HEK293 (cell line): Measurements from ENCODE around the gene ARHGAP21.

Experiments
- CTCF ChIA-PET: fragments of 350-600 bp; formaldehyde crosslinking; extraction: SDS; loops from one replicate; lab custom pipeline; 2021; ENCODE audit warnings: antibody characterized with exemption; lab: Yijun Ruan, JAX
- POLR2A ChIA-PET: fragments of 300-600 bp; formaldehyde crosslinking; extraction: SDS; loops from one replicate; lab custom pipeline; 2020; ENCODE audit warnings: antibody characterized with exemption, inconsistent platforms; lab: Yijun Ruan, JAX
- H3K27ac ChIP-seq: fragments of 200-500 bp; sonication (Bioruptor generic); 2 replicates; pipeline ENCODE4 v1.5.1; 2014; ENCODE audit warnings: low read depth, low read length, control low read depth, inconsistent platforms; ENCODE audit errors: extremely low read depth
- H3K36me3 ChIP-seq, 2 experiments: fragments of 200-500 bp in 1 of 2; sonication (Bioruptor generic) in 1 of 2; 1 replicate in 1 of 2; 2 replicates in 1 of 2; pipeline ENCODE4 v1.5.1; 2014 to 2017; ENCODE audit warnings: inconsistent platforms in 2 of 2, low read length in 2 of 2; ENCODE audit not compliant: control insufficient read depth in 2 of 2, insufficient read depth in 1 of 2
- H3K4me1 ChIP-seq: fragments of 200-500 bp; sonication (Bioruptor generic); 2 replicates; pipeline ENCODE4 v1.5.1; 2014; ENCODE audit warnings: mild to moderate bottlenecking, low read length, inconsistent platforms; ENCODE audit not compliant: control insufficient read depth, insufficient read depth
- H3K4me3 ChIP-seq: 2 replicates; pipeline ENCODE4 v1.5.1; 2011; ENCODE audit warnings: low read depth, mild to moderate bottlenecking, control low read depth, low read length, moderate library complexity
- H3K9me3 ChIP-seq: fragments of 200-500 bp; sonication (Bioruptor generic); 2 replicates; pipeline ENCODE4 v1.5.1; 2014; ENCODE audit warnings: low read depth, low read length, inconsistent platforms; ENCODE audit not compliant: control insufficient read depth, insufficient read depth
- ATF2 ChIP-seq: fragments of 450-650 bp; formaldehyde crosslinking; IDR thresholded peaks from 2 replicates; pipeline ENCODE4 v1.5.1; 2016; ENCODE audit warnings: missing biosample characterization, missing genetic modification characterization, low read depth
- GLIS2 ChIP-seq: fragments of 450-650 bp; formaldehyde crosslinking; IDR thresholded peaks from 2 replicates; pipeline ENCODE4 v1.5.1; 2016; ENCODE audit warnings: missing biosample characterization, missing genetic modification characterization
- HOXC10 ChIP-seq: sonication (generic); formaldehyde crosslinking; IDR thresholded peaks from 2 replicates; pipeline ENCODE4 v1.8.1; 2023; ENCODE audit warnings: mild to moderate bottlenecking, missing genetic modification reagents
- MZF1 ChIP-seq: fragments of 450-650 bp; formaldehyde crosslinking; IDR thresholded peaks from 2 replicates; pipeline ENCODE4 v1.5.1; 2017; ENCODE audit warnings: missing biosample characterization, missing genetic modification characterization, borderline replicate concordance
- OSR2 ChIP-seq: fragments of 450-650 bp; formaldehyde crosslinking; IDR thresholded peaks from 2 replicates; pipeline ENCODE4 v1.5.1; 2016; ENCODE audit warnings: missing biosample characterization, missing genetic modification characterization
- PRDM2 ChIP-seq: fragments of 450-650 bp; formaldehyde crosslinking; IDR thresholded peaks from 2 replicates; pipeline ENCODE4 v1.5.1; 2016; ENCODE audit warnings: missing biosample characterization, missing genetic modification characterization, borderline replicate concordance
- SALL2 ChIP-seq: fragments of 450-650 bp; formaldehyde crosslinking; IDR thresholded peaks from 2 replicates; pipeline ENCODE4 v1.5.0; 2017; ENCODE audit warnings: missing biosample characterization, mild to moderate bottlenecking, missing genetic modification characterization, borderline replicate concordance
- SP3 ChIP-seq: fragments of 450-650 bp; formaldehyde crosslinking; IDR thresholded peaks from 2 replicates; pipeline ENCODE4 v1.5.1; 2016; ENCODE audit warnings: missing biosample characterization, missing genetic modification characterization
- SP7 ChIP-seq: fragments of 450-650 bp; formaldehyde crosslinking; IDR thresholded peaks from 2 replicates; pipeline ENCODE4 v1.5.1; 2016; ENCODE audit warnings: missing biosample characterization, missing genetic modification characterization
- TRIM28 ChIP-seq: IDR thresholded peaks from 2 replicates; pipeline ENCODE4 v1.6.1; 2011; ENCODE audit warnings: low read length, control low read depth, borderline replicate concordance
- WT1 ChIP-seq: fragments of 450-650 bp; formaldehyde crosslinking; IDR thresholded peaks from 2 replicates; pipeline ENCODE4 v1.5.1; 2016; ENCODE audit warnings: missing biosample characterization, missing genetic modification characterization
- ZEB2 ChIP-seq: fragments of 450-650 bp; formaldehyde crosslinking; IDR thresholded peaks from 2 replicates; pipeline ENCODE4 v1.5.1; 2016; ENCODE audit warnings: missing biosample characterization, missing genetic modification characterization
- ZNF16 ChIP-seq: fragments of 450-650 bp; formaldehyde crosslinking; IDR thresholded peaks from 2 replicates; pipeline ENCODE4 v1.5.1; 2016; ENCODE audit warnings: low read depth, missing biosample characterization, missing genetic modification characterization
- ZNF18 ChIP-seq: fragments of 450-650 bp; formaldehyde crosslinking; IDR thresholded peaks from 2 replicates; pipeline ENCODE4 v1.5.1; 2016; ENCODE audit warnings: missing biosample characterization, missing genetic modification characterization
- ZNF324 ChIP-seq: fragments of 450-650 bp; formaldehyde crosslinking; IDR thresholded peaks from 2 replicates; pipeline ENCODE4 v1.5.1; 2016; ENCODE audit warnings: missing biosample characterization, missing genetic modification characterization
- ZNF335 ChIP-seq: fragments of 450-650 bp; formaldehyde crosslinking; conservative IDR thresholded peaks from 2 replicates; pipeline ENCODE4 v1.5.1; 2016; ENCODE audit warnings: missing biosample characterization, missing genetic modification characterization
- ZNF341 ChIP-seq: fragments of 450-650 bp; formaldehyde crosslinking; IDR thresholded peaks from 2 replicates; pipeline ENCODE4; 2016; ENCODE audit warnings: low read depth, missing biosample characterization, missing genetic modification characterization
- ZNF394 ChIP-seq: fragments of 450-650 bp; formaldehyde crosslinking; IDR thresholded peaks from 2 replicates; pipeline ENCODE4 v1.5.1; 2016; ENCODE audit warnings: missing biosample characterization, missing genetic modification characterization, mild to moderate bottlenecking, moderate library complexity, borderline replicate concordance
- ZNF561 ChIP-seq: fragments of 450-650 bp; IDR thresholded peaks from 2 replicates; pipeline ENCODE4 v1.5.1; 2018; ENCODE audit warnings: missing biosample characterization, missing genetic modification characterization, borderline replicate concordance
- ZNF600 ChIP-seq: fragments of 450-650 bp; formaldehyde crosslinking; IDR thresholded peaks from 2 replicates; pipeline ENCODE4 v1.5.1; 2016; ENCODE audit warnings: missing biosample characterization, missing genetic modification characterization
- ZNF629 ChIP-seq: fragments of 450-650 bp; formaldehyde crosslinking; IDR thresholded peaks from 2 replicates; pipeline ENCODE4 v1.5.1; 2017; ENCODE audit warnings: missing biosample characterization, missing genetic modification characterization
- ZNF843 ChIP-seq: fragments of 450-650 bp; formaldehyde crosslinking; IDR thresholded peaks from 2 replicates; pipeline ENCODE4 v1.5.1; 2016; ENCODE audit warnings: missing biosample characterization, missing genetic modification characterization

Gene ARHGAP21

GRCh38 chr10:24708081-24708480 lies 15.6 kb downstream of the ARHGAP21 start:
- ChIA-PET POLR2A (interaction anchor here (0.9 kb wide), 1 partner anchor 9 kb away, joined by 3 read pairs; no protein-coding TSS in a partner anchor), CTCF (no interaction called here)
- H3K36me3 ChIP-seq: no peaks in the 10 kb centered on the region
- peaks cover 21% of the 10 kb centered on the region for H3K4me1 ChIP-seq
- no peak overlapping the region for H3K4me3 ChIP-seq
- no peak overlapping the region for H3K27ac ChIP-seq
- no peaks in the 10 kb centered on the region for H3K9me3 ChIP-seq
- TF ChIP-seq SP7 (tag by site-specific recombination) (peak; percentile 86), ZEB2 (peak; percentile 15; the same call in 1 of the 2 replicates), ATF2 (tag by site-specific recombination) (0 out of 2 replicates have a peak, but pooled peaks have one; percentile 64), WT1 (tag by site-specific recombination) (peak; percentile 30; the same call in 1 of the 2 replicates), ZNF629 (tag by site-specific recombination) (peak; percentile 43; the same call in 1 of the 2 replicates), PRDM2 (tag by site-specific recombination) (no peak)

GRCh38 chr10:24707445-24707844 lies 16.2 kb downstream of the ARHGAP21 start:
- TF ChIP-seq ZNF600 (tag by site-specific recombination): peak; percentile 30
- TF ChIP-seq ZNF324 (tag by site-specific recombination): no peak
- peak; percentile 34; the same call in 1 of the 2 replicates for TF ChIP-seq ZNF335 (tag by site-specific recombination)
- TF ChIP-seq HOXC10 (CRISPR knock-in tag): no peak
- Histone ChIP-seq H3K27ac (no peak overlapping the region), H3K36me3 (no peaks in the 10 kb centered on the region), H3K4me3 (no peak overlapping the region), H3K4me1 (peaks cover 16% of the 10 kb centered on the region), H3K9me3 (no peaks in the 10 kb centered on the region)
- CTCF ChIA-PET: no interaction called here
- POLR2A ChIA-PET: interaction anchor here (0.6 to 1.1 kb wide), 3 partner anchors 9 to 246 kb away, joined by 3 to 5 read pairs (median 4); no protein-coding TSS in a partner anchor

GRCh38 chr10:24706479-24707118 lies 17.1 kb downstream of the ARHGAP21 start:
- H3K36me3 ChIP-seq: no peaks in the 10 kb centered on the region
- H3K9me3 ChIP-seq: no peaks in the 10 kb centered on the region
- peaks cover 15% of the 10 kb centered on the region for H3K4me1 ChIP-seq
- no peak overlapping the region for H3K4me3 ChIP-seq
- POLR2A ChIA-PET: interaction anchor here (0.5 to 1.1 kb wide), 4 partner anchors 18 to 247 kb away, joined by 3 to 5 read pairs (median 4); no protein-coding TSS in a partner anchor
- H3K27ac ChIP-seq: no peak overlapping the region
- CTCF ChIA-PET: no interaction called here
- 0 out of 2 replicates have a peak, but pooled peaks have one; percentile 12 for TF ChIP-seq SP3
- TF ChIP-seq ZNF16 (tag by site-specific recombination): no peak
- no peak for TF ChIP-seq ZNF561 (tag by site-specific recombination)
- TF ChIP-seq ZNF341 (tag by site-specific recombination): peak; percentile 69
- 0 out of 2 replicates have a peak, but pooled peaks have one; percentile 33 for TF ChIP-seq ZNF18 (tag by site-specific recombination)
- TF ChIP-seq GLIS2: no peak
- peak; percentile 39; the same call in 1 of the 2 replicates for TF ChIP-seq MZF1
- peak; percentile 66; the same call in 1 of the 2 replicates for TF ChIP-seq ZNF843 (tag by site-specific recombination)
- TF ChIP-seq SALL2: no peak
- peak; percentile 98 for TF ChIP-seq ZNF600 (tag by site-specific recombination)
- TF ChIP-seq ZNF394 (tag by site-specific recombination): peak; percentile 26; the same call in 1 of the 2 replicates
- peak; percentile 63; the same call in 1 of the 2 replicates for TF ChIP-seq TRIM28
- TF ChIP-seq OSR2 (tag by site-specific recombination): peak; percentile 28; the same call in 1 of the 2 replicates
